GM20431 (cell line): ENCODE data around the gene AMBRA1.

Experiments
- in situ Hi-C: fragments of 300-500 bp; cut with MseI, MboI; formaldehyde crosslinking; loops from one replicate; pipeline ENCODE4 v1.15.0; 2020; ENCODE audit warnings: low sequenced_read_pairs; ENCODE audit not compliant: unreplicated experiment

The AMBRA1 gene

GRCh38 chr11:46367916-46368267, 225.9 kb downstream of the AMBRA1 start:
- in situ Hi-C loops: no loop called here

DNA sequence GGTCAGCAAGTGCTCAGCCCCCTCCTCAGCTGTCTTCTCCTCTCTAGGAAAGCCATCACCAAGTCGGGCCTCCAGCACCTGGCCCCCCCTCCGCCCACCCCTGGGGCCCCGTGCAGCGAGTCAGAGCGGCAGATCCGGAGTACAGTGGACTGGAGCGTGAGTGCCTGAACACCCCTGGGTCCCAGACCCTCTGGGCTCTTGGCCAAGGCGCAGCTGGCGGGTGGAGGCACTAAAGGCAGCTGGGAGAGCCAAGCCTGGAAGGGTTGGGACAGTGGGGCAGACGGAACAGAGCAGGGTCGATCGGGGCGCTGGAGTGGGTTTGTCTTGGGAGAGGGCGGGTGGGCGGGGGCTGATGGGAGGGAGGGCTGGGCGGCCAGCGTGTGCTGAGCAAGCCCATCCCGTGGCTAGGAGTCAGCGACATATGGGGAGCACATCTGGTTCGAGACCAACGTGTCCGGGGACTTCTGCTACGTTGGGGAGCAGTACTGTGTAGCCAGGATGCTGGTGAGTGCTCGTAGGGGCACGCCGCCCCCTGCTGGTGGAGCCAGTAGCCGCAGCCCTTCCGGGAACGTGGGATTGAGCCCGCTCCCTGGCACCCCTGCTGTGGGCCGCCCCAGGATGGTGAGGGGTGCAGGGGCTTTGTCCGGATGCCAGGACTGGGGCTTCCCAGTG, 226.4 kb downstream of the AMBRA1 start:
- in situ Hi-C loops: no loop called here

DNA sequence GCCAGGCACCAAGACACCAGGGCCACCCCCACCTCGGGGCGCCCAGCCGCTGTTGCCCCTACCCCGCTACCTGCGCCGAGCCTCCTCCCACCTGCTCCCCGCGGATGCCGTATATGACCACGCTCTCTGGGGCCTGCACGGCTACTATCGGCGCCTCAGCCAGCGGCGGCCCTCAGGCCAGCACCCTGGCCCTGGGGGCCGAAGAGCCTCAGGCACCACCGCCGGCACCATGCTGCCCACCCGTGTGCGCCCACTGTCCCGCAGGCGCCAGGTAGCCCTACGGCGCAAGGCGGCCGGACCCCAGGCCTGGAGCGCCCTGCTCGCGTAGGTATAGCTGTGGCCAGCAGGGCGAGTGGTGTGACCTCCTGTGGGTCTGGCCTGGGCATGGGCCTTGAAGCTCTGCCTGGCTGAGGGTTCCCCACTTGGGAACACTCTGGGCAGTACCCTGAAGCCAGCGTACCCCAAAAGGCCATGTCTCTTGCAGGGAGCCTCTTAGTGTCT, 227.1 kb downstream of the AMBRA1 start:
- in situ Hi-C loops: no loop called here

DNA sequence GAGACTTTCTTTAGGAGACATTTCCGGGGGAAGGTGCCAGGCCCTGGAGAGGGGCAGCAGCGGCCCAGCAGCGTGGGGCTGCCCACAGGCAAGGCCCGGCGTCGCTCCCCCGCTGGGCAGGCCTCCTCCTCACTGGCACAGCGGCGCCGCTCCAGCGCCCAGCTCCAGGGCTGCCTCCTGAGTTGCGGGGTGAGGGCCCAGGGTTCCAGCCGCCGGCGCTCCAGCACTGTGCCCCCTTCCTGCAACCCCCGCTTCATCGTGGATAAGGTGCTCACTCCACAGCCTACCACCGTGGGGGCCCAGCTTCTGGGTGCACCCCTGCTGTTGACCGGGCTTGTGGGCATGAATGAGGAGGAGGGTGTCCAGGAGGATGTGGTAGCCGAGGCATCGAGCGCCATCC, 227.6 kb downstream of the AMBRA1 start:
- in situ Hi-C loops: no loop called here

DNA sequence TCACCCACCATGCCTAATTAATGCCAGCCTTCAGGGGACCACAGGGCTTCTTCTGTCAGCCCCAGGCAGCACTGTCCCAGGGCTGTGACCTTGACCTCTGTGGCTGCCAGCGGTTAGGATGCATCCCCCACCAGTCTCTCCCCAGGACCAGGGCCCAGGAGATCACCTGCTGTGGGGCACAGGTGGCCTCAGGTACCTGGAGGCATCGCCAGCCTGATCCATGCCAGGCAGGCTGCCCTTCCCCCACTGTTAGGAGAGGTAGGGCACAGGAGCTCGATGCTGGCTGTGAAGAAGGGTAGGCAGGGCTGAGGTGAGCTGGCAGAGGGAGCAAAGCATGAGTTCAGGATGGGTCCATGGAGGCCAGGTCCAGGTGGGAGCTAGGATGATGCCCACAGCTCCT, 229.0 kb downstream of the AMBRA1 start:
- in situ Hi-C loops: no loop called here

GRCh38 chr11:46364056-46364455, 229.8 kb downstream of the AMBRA1 start:
- in situ Hi-C loops: no loop called here

DNA sequence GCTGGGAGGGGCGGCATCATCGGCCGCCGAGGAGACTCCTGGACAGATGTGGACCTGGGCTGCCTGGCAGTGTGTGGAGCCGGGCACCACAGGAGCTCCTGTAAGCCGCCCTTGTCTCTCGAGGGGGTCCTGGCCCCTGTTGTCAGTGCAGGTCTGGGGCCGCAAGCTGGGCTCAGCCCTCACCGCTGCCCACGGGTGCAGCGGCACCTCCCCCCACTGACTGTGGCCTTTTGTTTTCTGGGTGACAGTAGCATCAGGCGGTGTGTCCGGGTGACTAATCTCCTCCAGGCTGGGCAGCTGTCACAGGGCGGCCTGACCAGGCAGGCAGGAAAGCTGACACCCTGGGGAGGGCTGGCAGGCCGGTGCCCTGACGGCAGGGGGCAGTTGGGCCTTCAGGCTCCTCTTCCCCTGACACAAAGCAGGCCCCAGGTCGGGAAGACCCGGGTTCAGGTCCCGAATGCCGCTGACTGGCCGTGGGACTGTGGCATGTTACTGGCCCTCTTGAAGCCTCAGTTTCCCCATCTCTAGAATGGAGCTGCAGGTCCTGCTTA, 230.3 kb downstream of the AMBRA1 start:
- in situ Hi-C loops: no loop called here

GRCh38 chr11:46363031-46363407, 230.8 kb downstream of the AMBRA1 start:
- in situ Hi-C loops: no loop called here

DNA sequence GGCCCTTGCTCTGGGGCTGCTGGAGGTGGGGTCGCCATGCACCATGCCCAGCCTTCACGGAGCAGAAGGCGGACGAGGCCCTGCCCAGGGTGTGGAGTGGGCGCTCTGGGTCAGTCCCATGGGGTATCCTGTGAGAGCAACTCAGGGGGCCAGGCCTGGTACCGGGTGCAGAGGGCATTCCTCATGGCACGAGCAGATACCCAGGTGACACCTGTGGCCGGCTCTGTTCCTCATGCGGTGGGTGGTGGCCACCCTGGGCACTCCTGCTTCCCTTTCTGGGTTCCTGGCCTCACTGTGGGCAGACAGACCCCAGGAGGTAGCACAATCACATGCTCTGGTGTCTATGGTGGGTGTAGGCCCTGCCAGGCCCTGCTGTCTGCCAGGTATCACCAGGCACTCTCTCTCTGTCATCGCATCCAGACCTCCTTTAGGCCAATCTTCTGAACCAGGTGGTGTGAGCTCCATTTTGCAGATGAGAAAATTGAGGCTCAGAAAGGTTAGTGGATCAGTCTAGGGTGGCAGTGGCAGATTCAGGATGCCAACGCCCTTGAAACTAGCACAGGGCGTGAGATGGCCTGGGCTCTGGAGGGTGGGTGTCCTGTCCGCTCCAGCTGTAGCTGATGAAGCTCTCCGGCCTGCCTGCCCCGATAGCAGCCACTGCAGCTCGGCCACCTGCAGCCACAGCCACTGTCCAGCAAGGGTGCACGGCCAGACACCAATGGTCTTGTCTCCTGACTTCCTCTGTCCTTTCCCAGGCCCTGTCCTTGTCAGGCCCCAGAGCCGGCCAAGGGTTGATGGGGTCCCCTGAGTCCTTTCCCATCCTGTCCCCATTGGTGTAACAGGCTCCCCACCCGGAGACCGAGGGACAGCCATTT, 231.4 kb downstream of the AMBRA1 start:
- in situ Hi-C loops: no loop called here

DNA sequence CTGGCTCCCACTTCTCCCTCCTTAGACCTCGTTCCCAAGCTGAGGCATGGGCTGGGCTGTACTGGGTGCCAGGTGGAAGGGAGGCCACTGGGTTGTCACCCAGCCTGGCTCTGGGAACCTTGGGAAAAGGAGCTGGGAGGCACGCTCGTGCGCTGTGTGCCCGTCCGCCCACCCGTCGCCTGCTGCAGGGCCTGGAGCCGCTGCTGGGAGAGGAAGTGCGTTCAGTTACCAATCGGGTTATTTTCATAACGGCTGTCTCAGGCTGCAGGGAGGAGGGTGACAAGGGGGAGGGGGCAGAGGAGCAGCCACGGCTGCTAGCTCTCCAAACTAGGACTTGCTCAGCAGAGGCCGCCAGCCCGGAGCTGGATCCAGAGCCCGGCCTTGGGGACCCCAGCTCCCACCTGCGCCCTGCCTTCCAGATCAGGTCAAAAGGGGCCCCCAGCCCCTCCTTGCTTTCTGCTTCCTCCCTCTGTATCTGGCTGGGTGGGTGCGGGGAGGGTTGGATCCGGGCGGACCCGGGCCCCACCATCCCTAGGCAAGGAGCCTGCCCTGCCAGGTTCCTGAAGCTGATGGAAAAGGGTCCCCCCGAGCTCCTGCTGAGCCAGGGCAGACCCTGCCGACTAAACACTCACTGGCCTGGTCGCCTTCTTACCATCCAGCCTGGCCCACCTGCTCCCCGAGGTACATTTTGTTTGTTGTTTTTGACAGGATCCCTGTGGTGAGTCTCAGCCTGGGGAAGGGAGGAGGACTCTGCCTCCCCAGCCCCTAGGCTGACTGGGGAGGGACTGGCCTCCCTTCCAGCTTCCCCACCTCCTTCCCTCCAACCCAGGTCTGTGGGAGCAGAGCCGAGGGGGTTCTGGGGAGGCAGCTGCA, 232.3 kb downstream of the AMBRA1 start:
- in situ Hi-C loops: no loop called here

DNA sequence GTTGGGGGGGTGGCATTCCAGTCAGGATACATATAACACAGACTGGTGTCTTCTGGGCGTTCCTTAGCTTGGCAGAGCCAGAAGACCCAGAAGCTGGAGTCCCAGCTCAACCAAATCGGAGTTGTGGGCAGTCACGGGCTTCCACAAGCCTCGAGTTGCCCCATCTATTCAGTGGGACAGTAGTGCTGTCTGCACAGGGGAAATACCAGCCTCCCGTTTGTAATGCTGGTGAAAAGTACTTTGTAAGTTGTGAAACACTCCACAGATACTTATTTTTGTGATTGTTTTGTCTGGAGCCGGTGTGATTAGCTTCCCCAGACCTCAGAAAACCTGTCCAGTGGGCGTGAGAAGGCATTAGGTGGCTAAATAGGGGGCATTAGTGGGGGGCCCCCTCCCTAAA, 232.9 kb downstream of the AMBRA1 start:
- in situ Hi-C loops: no loop called here

- in situ Hi-C loops: no loop called here
These were observed 233.9 kb downstream of the AMBRA1 start for GRCh38 chr11:46359953-46360352.

GRCh38 chr11:46357483-46357936, 236.3 kb downstream of the AMBRA1 start:
- in situ Hi-C loops: no loop called here

GRCh38 chr11:46356924-46357482, 236.8 kb downstream of the AMBRA1 start:
- in situ Hi-C loops: no loop called here

- in situ Hi-C loops: no loop called here
These were observed 240.1 kb downstream of the AMBRA1 start for GRCh38 chr11:46353698-46354097.

- in situ Hi-C loops: no loop called here
These were observed 241.6 kb downstream of the AMBRA1 start for GRCh38 chr11:46352063-46352841.

DNA sequence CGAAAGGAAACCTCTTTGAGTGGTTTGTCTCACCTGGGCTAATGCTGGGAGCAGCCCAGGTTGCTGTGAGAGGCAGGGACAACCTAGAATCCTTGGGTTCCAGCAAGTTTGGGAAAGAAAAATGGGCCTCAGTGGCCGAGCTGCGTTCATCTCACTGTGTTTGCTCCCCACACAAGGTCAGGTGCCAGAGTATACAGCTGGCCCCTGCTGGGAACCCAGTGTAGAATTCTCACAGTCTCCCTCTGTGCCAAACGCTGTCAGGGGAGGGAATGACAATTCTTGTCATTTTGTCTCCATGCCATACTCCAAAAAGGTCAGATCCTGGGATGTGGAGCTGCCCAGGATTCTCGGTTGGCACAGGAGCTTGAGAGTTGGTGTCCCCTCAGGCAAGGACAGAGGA, 242.2 kb downstream of the AMBRA1 start:
- in situ Hi-C loops: no loop called here

DNA sequence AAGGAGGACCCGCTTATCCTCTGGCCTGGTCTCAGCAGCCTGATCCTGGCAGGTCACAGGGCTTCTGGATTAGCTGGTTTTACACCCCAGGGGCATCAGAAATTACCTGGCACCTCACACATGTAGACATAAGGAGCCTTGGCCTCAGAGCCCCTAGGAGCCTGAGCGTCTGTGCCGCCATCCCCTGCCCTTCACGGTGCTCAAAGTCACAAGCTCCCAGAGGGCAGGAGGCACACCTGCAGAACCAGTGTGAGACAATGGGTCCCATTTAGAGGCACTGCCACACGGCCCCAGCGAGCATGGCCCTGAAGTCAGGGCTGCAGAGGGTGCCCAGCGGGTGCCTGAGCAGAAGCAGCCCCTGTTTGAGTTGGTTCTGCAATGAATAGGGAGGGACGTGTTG, 242.7 kb downstream of the AMBRA1 start:
- in situ Hi-C loops: no loop called here

GRCh38 chr11:46350695-46351094, 243.1 kb downstream of the AMBRA1 start:
- in situ Hi-C loops: no loop called here
